GM19193 (cell line): ENCODE results near the gene UBTD1.

Experiments
- POLR2A ChIP-seq: IDR thresholded peaks from 4 replicates; pipeline ENCODE4 v1.6.1; 2011; ENCODE audit not compliant: insufficient read depth, insufficient read length; ENCODE audit errors: extremely low read depth

UBTD1 gene

DNA sequence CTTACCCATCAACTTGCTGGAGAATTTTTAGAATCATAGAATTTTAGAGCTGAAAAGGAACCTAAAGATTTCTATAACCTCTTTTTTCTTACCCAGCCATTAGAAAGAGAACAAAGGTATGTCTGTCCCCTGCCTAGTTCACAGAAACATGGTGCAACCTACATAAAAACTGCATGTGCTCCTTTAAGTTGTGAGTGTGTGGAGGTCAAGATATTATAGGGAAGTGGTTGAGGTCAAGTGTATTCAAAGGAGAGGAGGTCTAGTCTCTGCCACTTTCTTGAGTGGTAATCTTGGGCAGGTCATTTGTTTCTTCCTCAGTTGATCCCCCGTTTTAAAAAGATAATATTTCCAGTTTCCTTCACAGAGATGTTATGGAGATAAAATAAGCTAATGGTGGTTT, 6.4 kb downstream of the UBTD1 start:
- no peak for TF ChIP-seq POLR2A

DNA sequence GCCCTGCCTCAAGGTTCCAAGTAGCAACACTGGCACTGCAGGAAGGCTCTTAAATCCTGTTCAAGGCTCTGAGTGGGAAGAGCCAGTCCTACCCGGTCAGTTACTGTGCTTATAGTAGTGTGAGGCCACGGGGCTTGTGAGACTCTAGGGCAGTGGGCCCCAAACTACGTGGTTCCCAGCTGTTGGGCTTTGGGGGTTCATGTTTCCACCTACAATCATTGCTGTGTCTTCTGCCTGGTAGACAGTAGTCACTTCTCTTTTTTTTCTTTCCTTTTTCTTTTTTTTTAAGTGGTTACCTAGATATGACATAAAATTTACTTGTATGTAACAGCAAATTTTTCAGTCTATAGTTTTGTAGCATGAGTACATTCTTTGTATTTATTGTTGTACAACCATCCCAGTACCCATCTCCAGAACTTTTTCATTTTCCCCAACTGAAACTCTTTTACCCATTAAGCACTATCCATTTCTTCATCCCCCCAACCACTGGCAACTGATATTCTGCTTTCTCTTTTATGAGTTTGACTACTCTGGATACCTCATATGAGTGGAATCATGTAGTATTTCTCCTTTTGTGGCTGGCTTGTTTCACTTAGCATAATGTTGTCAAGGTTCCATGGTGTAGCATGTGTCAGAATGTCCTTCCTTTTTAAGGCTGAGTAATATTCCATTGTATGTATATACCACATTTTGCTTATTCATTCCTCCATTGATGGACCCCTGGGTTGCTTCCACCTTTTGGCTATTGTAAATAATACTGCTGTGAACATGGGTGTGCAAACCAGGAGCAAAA, 7.7 kb downstream of the UBTD1 start:
- TF ChIP-seq POLR2A = no peak

DNA sequence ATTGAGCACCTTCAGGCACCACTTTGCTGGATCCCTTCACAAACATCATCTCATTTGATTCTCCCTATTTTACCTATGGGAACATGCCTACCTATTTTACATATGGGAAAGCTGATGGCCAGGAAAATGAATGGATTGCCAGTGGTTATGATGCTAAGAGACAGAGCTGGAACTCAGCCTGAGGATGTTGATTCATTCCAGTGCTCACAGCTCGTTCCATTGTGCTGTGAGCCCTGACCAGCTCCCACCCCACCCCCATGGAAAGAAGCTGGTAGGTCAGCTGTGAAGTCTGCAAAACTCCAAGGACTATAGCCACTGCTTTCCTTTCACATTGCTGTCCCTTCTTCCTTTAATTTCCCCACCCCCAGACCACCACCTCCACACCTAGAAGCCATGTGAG, 9.6 kb downstream of the UBTD1 start:
- no peak for TF ChIP-seq POLR2A

DNA sequence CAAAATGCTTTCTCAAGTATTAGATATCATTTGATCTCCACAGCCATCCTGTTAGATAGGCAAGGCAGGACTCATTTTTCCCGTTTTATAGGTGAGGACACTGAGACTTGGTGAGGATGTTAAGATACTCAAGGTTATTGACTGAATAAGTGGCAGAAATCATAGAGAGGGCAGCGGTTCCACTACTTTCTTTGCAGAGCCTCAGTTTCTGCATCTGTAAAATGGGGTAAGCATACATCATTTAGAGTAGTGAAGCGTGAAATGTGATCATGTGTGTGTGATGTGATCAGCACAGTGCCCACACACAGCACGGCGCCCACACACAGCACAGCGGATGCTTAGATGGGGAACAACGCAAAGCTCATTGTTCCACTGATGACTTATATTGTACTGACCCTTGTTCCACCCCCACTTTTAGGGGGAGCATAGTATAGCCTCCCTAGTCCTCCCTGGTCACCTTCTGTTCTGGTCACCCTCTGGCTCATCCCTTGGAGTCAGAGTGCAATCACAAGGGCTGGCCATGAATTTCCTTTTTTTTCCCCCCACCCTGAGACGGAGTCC, 10.5 kb downstream of the UBTD1 start:
- no peak for TF ChIP-seq POLR2A

DNA sequence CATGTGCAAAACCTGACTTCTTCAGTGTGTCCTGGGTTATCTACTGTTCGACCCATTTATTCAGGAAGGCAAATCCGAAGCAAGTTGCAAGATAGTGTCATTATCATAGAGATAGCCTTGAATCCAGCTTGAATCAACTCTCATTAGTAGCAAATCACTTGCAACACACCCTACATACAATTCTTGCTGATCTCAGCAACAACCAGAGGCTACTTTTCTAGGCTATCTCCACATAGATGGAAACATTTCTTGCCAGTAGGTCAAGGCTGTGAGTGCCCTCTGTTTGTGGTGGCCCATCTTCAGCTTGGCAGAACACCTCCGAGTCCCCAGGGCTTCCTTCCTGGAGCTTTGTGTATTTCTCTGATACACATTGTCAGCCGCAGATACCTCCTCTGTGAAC, 12.0 kb downstream of the UBTD1 start:
- no peak for TF ChIP-seq POLR2A

DNA sequence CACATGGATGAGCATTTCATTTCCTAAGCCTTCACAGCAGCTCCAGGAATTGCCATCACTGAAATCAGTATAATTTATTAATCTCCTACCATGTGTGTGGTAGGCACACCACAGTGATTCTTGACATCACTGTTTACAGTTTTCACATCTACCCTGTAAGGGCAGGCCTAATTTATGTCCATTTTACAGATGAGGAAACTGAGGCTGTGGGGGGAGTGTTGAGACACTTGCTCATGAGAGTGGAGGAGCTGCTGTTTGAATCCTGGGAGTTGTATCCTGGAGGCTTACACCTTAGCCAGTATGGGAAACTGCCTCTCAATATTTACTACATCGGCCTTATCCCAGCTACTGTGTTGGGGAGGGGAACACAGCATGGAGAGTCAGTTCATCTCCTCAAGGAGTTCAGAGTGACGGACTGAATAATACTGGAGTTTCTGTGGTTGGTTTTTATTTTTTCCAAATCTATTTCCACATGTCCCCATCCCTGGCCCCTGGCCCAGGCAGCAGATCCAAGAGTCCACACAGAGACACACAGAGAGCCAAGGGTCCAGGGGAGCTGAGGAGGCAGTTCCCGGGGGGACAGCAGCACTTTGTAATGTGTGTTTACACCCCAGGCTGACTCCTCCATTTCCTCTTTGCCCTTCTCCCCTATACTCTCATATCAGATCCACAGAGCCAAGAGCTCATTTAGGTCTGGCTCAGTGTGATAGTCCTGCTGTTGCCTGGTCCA, 13.2 kb downstream of the UBTD1 start:
- TF ChIP-seq POLR2A = no peak

DNA sequence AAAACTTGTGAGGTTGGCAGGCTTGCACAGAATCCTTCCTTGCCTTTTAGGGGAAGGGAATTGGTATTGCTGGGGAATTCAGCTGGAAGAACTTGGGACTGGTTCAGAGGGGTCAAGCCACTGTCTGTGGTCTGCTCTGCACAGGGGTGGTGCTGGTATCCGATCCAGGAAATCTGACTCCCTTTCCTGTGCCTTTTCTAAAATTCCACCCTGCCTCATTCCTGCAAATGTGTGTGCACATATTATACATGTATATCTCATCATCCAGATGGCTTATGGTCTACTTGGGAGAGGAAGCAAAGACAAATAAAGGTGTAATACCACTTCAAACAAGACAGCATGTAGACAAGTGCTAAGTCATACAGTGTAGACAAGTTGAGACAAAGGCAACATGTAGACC, 14.3 kb downstream of the UBTD1 start:
- no peak for TF ChIP-seq POLR2A

DNA sequence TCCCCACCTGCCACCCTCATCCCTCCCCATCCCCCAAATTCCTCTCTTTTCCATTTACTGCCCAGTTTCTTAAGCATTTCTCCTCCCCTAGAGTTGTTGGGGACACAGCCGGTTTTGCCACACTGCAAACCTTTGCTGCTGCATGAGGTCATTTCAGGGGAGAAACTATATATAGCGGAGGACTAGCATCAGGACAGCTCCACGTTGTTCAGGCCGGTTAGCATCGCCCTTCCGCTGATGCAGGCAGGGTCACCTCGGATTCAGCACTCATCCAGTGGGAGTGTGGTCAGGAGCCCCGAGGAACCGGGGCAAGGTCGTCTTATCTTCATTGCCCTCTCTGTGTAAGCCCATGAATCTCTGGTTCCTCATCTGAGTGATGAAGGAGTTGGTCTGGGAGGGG, 15.6 kb downstream of the UBTD1 start:
- TF ChIP-seq POLR2A = no peak

DNA sequence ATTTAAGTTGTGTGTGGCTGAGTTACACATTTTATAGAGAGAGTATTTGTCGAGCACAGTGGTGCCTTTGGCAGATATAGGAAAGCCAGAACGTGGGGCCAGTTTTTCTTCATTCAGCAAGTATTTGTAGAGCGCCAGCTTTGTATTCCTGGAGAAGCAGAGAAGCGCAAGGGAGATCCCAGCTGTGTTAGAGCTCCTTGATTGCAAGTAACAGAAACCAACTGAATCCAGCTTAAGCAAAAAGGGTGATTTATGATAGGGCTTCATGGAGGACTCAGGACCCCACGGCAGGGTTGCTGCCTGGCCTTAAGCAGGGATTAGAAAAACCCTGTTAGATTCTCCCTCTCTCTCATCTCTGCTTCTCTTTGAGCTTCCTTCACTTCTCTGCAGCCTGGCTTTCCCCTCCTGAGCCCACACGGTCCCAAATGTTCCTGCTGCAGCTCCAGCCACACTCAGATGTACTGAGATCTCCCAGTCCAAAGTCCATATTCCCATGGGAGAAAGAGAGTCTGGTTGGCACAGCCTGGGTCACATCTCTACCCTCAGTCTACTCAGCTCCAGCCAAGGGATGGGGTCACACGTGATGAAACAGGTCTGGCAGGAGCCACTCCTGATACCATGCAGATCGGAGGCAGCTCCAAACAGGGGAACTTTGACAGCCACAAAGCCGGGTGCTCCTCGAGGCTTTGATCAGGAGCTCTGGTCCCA, 16.7 kb downstream of the UBTD1 start:
- TF ChIP-seq POLR2A = no peak

DNA sequence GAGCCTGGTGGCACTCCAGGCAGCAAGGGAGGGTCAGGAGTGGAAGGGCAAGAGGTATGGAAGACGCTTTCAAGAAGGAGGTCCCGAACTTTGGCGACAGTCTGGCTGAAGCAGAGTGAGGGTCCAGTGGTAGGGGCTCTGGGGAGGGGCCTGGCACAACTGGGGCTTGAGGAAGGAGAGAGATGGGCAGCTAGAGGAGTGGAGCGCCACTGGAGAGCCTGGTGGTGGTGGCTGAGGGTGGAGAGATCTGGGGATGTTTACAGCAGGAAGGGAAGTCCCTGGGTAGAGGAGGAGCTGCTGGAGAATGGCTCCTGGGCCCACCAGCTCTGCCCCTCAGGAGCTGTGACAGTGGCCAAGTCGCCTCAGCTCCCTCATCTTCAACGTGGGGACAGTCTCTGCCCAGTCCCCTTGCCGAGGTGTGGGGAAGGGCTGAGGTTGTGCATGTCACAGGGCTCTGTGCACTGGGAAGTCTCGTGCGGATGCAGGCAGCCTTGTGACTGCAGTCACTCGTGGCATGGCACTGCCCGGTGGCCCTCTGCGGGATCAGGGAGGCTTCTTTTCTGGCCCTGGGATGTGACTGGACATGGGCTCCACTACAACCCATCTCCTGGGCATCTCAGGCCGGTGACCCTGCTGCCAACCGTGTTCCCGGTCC, 18.5 kb downstream of the UBTD1 start:
- no peak for TF ChIP-seq POLR2A

DNA sequence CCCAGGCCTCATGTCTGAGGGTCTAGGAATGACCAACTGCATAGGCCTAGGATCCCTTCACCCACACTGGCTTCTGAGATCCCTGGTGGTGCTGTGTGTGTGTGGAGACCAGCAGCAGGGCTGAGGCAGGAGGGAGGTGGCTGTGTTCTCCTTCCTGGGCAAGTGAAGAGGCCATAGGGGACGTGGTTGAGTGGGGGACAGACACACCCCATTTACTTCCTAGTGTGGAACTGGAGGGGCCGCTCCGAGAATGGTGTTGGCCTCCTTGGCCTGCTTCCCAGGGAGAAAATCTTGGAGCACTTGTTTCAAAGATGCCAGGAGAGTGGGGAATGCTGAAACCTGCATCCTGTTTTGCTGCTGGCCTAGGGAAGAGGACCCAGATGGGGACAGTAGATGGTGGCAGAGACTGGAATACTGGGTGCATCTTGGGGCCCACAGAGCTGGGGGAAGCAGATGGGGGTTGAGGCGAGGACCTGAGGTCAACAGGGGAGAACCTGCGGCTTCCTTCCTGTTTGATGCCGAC, 19.1 kb downstream of the UBTD1 start:
- TF ChIP-seq POLR2A = no peak

DNA sequence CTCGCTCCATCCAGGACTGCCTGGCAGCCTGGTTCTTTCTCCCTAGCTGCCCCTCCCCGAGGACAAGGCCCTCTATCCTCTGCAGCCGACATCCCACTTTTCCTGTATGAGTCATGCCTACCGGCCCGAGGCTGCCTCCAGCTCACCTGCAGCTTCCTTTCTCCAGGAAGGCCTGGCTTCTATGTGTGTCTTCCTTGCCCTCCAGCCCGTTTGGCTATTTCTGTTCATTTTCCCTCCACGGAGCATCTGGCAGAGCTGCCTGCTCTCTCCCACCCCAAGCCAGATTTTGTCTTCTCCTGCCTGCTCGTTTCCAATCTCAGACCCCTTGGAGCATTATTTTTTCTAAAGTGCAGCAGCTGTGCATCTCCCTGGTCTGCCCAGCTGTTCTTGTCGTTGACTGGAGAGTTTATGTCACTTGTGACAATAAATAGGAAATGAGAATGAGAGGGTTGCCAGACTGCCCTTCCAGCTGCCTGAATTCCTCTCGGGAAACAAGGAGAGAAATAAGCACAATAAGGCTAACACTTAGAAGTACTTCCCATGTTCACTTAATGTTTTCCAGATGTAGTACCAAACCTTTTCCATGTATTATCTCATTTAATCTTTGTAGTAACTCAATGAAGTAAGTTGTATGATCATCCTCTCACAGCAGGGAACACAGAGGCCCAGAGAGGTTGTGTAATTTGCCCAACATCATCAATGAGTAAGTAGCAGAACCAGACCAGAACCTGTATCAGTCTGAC, 19.7 kb downstream of the UBTD1 start:
- TF ChIP-seq POLR2A = no peak

DNA sequence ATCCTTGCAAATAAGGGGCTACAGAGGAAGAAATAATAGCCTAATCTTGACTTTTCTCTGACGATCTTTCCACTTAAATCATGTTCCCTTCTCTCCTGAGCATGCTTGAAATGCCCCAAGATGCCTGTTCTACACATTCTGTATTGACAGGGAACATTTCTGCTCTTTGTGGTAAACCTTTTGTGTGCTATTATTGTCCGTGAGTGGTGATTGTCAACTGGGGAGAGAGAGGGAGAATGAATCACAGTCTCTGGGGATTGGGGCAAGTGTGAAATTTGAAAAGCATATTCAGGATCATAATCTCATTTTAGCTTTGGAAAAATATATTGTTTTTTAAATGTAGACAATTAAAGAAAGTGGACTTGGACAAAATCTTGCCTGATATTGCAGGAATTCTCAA, 20.6 kb downstream of the UBTD1 start:
- TF ChIP-seq POLR2A = no peak

DNA sequence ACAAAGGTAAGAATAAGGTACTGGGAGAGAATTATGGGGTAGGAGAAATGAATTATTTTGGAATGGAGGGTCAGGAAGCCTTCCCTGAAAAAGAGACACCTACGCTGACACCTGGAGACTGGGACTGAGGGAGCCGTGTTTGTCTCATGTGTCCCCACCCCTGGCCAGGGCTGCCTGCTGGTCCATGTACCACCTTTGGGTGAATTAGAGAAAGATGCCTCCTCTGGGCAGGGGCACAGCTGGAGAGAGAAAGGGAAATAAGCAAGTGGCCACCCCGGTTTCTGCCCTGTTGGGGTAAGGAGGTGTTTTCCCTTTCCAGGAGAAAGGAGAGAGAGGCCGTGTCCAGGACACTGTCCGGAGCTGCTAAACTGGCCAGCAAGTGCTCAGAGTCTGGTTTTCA, 21.8 kb downstream of the UBTD1 start:
- TF ChIP-seq POLR2A = no peak

DNA sequence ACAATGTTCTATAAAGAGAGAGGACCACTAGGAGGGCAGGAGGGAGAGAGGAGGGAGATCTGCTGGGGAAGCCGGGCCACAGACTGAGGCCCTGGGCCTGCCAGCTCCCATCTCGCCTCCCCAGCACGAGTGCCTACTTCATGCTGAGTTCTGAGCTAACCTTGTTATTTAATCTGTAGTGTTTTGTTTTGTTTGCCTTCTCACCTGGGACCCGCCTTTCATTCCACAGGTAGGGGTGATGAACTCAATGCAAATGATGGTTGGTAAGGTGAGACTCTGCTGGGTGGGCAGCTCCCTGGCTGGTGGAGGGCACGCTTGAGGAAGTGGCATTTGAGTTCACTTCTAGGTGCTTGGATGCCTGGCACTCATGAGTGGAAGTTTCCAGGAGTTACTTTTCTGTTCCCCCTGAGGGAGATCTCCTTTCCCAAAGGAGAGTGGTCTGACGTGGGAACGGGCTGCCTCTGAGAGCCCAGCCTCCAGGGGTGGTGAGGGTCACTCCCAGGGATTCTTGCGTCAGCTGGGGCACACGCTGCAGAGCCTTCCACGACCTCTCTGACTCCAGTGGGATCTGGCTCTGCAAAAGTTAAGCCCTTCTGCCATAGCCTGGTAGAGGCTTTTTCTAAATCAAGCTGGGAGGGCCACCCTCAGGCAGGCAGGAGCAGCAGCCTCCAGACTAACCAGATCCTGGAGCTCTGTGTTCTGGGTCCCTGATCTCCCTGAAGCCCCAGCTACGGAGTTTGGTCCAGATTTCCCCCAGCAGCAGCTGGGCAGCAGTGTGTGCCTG, 22.4 kb downstream of the UBTD1 start:
- TF ChIP-seq POLR2A = no peak
